ENCODE measurements around the gene CAND1.

- TF ChIP-seq CTCF (IDR thresholded peaks at IDR 0.05) (no peak), POLR2A (IDR thresholded peaks at IDR 0.05) (no peak), POLR2AphosphoS5 (IDR thresholded peaks at IDR 0.05) (no peak)
Measured at GRCh38 chr12:67287311-67287710, 18.2 kb downstream of the CAND1 start.
